HFF-Myc (cell line): ENCODE results near the gene SENP6.

Source experiments
- DNase-seq: peaks from one replicate; pipeline ENCODE4 v3.0.0-alpha.2; 2011; ENCODE audit warnings: low read depth; ENCODE audit errors: extremely low read depth
- H3K4me3 ChIP-seq: replicated peaks from 2 replicates; pipeline ENCODE4 v1.5.1; 2011; ENCODE audit warnings: low read depth, mild to moderate bottlenecking, control low read depth, low read length
- TF ChIP-seq, protein P1 (sequence below): IDR thresholded peaks from 2 replicates; pipeline ENCODE4 v1.5.1; 2012; ENCODE audit warnings: mild to moderate bottlenecking, low read depth, low read length, control low read depth; ENCODE audit errors: missing control alignments

SENP6 gene

DNA sequence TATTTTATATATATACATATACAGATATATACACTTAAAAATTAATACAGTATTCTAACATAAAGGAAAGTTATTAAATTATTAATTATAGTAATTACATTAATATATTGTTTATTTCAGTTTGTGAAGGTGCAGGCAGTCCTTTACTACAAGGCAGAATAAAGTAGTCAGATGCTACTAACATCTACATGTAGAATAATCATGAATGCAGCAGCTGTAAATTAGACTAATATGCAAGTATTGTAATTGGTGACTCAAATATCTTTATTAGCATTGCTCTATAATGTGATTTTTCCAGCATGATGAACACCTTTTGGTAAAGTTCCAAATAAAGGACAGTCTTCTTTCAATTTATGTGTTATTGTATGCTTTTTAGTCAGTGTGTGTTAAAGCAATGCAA lies 164.7 kb downstream of the SENP6 start:
- no peak overlapping the region for H3K4me3 ChIP-seq
- TF ChIP-seq, protein P1, sequence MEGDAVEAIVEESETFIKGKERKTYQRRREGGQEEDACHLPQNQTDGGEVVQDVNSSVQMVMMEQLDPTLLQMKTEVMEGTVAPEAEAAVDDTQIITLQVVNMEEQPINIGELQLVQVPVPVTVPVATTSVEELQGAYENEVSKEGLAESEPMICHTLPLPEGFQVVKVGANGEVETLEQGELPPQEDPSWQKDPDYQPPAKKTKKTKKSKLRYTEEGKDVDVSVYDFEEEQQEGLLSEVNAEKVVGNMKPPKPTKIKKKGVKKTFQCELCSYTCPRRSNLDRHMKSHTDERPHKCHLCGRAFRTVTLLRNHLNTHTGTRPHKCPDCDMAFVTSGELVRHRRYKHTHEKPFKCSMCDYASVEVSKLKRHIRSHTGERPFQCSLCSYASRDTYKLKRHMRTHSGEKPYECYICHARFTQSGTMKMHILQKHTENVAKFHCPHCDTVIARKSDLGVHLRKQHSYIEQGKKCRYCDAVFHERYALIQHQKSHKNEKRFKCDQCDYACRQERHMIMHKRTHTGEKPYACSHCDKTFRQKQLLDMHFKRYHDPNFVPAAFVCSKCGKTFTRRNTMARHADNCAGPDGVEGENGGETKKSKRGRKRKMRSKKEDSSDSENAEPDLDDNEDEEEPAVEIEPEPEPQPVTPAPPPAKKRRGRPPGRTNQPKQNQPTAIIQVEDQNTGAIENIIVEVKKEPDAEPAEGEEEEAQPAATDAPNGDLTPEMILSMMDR = no peak
- DNase-seq = no peak
